LNCAP (cell line): ENCODE measurements around the gene ARCN1.

Experiments used
- TF ChIP-seq, protein P1 (sequence below): fragments of 450-650 bp; IDR thresholded peaks from 2 replicates; pipeline ENCODE4 v1.5.1; 2017; ENCODE audit warnings: mild to moderate bottlenecking

Gene ARCN1

DNA sequence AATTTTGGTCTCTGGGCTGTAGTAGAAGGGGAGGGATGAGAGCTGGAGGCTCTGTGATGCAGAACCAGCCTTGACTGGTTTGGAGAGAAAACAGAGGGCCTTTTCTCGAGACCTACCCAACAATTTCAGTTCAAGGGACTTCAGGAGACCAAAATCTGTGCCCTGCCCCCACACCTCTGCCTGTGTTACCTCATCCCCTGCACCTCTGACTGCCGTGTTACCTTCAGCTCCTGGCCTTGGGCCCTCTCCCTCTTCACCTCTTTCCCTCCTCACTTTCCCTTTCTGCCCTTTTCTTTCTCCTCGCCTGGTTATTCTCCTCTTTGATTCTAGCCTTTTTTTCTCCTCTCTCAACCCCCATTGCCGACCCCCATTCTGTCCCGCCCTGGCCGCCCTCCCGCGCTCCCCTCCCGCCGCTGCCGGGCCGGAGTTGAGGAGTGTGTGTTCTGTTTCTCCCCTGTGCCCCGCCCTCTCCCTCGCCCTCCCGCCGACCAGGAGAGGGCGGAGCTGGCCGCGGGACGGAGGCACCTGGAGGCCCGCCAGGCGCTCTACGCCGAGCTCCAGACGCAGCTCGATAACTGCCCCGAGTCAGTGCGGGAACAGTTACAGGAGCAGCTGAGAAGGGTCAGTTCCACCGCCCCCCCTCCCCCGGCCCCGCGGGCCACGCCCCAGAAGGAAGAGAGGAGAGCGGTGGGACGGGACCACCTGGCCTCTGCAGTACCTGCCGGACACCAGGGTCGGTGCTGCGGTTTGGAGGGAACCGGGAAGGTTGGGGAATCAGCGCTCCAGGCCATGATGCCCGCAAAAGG, 62.4 kb downstream of the ARCN1 start:
- TF ChIP-seq, protein P1, sequence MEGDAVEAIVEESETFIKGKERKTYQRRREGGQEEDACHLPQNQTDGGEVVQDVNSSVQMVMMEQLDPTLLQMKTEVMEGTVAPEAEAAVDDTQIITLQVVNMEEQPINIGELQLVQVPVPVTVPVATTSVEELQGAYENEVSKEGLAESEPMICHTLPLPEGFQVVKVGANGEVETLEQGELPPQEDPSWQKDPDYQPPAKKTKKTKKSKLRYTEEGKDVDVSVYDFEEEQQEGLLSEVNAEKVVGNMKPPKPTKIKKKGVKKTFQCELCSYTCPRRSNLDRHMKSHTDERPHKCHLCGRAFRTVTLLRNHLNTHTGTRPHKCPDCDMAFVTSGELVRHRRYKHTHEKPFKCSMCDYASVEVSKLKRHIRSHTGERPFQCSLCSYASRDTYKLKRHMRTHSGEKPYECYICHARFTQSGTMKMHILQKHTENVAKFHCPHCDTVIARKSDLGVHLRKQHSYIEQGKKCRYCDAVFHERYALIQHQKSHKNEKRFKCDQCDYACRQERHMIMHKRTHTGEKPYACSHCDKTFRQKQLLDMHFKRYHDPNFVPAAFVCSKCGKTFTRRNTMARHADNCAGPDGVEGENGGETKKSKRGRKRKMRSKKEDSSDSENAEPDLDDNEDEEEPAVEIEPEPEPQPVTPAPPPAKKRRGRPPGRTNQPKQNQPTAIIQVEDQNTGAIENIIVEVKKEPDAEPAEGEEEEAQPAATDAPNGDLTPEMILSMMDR = no peak

DNA sequence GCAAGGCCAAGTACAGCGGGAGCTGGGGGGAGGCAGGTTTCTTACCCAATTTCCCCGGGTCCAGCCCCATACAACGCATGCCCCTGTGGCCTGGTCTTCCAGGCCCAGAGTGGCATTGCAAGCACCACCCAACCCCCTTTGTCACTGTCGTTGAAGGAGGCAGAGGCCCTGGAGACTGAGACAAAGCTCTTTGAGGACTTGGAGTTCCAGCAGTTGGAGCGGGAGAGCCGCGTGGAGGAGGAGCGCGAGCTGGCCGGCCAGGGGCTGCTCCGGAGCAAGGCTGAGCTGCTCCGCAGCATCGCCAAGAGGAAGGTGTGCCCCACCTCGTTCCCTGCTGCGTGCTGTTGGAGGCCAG, 63.0 kb downstream of the ARCN1 start:
- TF ChIP-seq, protein P1 = no peak

DNA sequence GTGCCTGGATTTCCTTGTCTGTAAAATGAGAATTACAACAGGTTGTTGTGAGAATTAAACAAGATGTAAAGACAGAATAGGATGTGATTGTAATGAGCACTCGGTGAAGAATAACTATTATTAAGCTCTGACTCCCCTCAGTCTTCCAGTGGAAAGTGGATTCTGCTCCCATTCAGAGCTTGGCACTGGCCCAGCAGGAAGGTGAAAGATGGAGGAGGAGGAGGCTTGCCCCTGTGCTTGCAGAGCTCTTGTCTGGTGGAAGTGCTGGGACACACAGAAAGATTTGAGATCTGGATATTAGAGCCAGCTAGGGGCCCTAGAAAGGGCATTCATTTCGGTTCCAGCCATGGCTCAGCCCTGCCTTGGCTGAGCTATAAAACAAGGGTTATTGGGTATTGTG, 63.4 kb downstream of the ARCN1 start:
- TF ChIP-seq, protein P1 = no peak

DNA sequence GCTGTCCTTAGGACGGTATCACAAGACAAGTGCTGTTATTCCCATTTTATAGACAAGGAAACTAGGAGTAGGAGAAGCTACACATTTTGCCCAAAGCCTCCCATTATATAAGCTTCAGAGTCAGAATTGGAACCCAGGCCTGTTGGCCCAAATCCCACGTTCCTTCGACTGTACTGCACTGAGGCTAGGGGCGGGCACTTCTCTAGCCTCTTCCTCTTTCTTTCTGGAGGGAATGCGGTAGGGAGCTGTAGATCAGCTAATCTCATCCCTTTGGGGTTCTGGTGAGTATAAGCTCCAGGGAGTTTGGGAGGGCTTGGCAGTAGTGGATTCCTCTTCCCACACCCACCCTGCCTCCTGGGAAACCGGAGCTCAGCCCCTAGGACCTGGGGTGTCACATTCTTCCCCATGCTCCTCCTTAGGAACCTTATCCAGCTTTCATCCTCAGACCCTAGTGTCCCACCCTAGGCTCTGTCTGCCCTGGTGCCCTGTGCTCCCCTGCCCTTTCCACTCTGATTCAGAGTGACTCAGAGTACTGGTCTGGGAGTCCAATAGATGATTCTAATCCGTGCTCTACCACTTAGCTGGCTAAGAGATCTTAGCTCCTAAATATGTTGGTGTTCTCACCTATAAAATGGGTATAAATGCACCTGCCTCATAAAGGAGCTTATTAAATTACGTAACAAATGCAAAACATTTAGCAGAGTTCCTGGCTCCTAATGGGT, 64.5 kb downstream of the ARCN1 start:
- TF ChIP-seq, protein P1 = no peak

DNA sequence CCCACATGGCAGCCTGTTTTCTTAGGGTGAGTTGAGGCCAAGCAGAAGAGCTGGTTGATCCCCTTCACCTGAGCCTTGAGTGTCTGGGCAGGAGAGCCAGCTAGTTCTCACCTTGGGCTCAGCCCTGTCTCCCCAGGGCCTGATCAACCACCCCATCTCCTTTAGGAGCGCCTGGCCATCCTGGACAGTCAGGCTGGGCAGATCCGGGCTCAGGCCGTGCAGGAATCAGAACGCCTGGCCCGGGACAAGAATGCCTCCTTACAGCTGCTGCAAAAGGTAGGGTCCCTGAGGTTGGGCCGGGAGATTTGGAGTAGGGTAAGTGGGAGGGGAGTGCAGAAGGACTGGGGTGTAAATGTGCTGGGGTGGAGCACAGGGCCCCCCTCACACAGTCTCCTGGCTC, 66.5 kb downstream of the ARCN1 start:
- TF ChIP-seq, protein P1 = no peak

DNA sequence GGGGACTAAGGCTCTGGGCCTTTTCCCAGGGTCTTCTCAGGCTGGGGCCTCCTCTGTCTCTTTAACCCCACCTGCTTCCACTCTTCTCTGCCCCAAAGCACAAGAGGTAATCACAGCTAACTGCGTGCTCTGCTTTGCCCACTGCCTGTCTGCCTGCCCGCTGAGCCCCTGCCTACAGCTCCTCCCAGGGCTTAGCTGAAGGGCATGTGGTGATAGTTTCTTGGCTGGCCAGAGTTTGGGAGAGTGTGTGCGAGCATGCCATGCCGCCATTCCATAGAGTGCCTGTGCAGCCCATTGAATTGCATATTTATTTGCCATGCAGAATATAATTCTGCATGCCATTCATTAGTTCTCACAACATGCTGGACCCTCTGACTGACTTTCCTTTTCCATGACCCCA, 67.7 kb downstream of the ARCN1 start:
- TF ChIP-seq, protein P1 = no peak

DNA sequence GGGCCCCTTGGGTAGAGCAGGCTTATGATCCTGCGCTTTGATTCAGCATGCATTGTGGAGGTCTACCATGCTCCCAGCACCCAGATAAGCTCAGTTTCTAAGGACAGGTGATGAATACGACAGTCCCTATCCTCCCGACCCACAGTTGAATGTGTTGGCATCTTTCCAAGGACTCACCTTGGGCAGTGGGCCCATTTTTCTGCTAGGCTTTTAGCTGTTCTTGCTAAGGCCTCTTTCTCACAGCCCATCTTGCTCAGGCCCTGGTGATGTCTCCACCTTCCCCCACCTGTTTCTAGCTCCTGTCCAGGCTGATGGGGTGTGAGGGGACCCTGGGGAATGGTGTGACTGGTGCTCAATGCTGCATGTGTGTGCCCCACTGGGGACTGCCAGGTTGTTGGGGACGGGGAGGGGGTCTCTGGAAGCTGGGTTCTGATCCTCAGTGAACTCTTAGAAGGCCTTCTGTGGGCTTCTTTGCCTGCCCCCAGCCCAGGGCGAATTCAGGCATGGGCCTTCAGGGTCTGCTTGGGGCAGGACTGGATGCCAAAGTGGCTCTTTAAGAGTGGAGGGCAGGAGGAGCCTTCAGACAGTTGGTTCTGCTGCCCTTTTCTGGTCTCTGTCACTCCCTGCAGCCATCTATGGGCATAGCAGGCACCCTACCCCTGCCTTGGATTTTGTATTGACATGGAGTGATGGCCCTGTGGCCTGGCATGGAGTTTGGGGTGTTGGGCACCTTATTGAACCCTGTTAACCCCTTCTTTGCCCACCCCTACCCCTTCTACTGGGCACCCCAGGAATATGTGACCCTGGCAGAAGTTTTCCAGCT, 68.3 kb downstream of the ARCN1 start:
- TF ChIP-seq, protein P1 = no peak
